Kidney epithelial cell (primary cell): ENCODE results near the gene GPR17. TPM values are rescaled to one million over a fixed set of nuclear protein-coding genes. Genes with fewer than 3 reads are reported as not detected.

Experiments
- DNase-seq: peaks from one replicate; pipeline ENCODE4 v3.0.0-alpha.2; 2010; ENCODE audit warnings: low read depth
- H3K27me3 ChIP-seq: 2 replicates; pipeline ENCODE4 v1.6.0; 2011; ENCODE audit warnings: low read length; ENCODE audit not compliant: control insufficient read depth, insufficient read depth
- H3K36me3 ChIP-seq: 2 replicates; pipeline ENCODE4 v1.5.1; 2011; ENCODE audit warnings: low read length; ENCODE audit not compliant: control insufficient read depth, insufficient read depth
- H3K4me3 ChIP-seq: 2 replicates; pipeline ENCODE4 v1.5.1; 2011; ENCODE audit warnings: low read depth, mild to moderate bottlenecking, control low read depth, low read length
- CTCF ChIP-seq: IDR thresholded peaks from 2 replicates; pipeline ENCODE4 v1.5.1; 2011; ENCODE audit warnings: mild to moderate bottlenecking, moderate library complexity, low read length, control low read depth, inconsistent platforms; ENCODE audit not compliant: insufficient read depth, poor library complexity, severe bottlenecking
- total RNA-seq: library from RNA; depleted of rRNA; stranded (reverse); fragments of >200 nt; gene quantifications from 2 replicates; pipeline ENCODE4 v1.2.3, GENCODE V29; 2015

GPR17 gene
- total RNA-seq, 1 donor from 2014 or later, result not detected

DNA sequence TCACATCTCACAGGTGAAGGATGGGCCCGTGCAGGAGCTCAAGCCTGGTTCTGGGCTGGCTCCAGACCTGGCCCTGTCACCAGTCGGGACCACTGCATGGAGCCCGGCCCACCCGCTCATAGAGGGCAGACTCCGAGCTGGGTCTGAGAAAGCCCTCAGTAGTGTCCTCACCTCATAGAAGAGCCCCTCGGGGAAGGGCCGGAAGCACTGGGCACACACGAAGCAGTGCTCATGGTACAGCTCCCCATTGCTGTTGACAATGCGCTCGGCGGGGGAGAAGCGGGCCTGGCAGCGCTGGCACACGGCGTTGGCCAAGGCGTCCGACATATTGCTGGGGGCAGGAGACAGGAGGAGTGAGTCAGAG, 11.3 kb downstream of the GPR17 start:
- TF ChIP-seq CTCF, result no peak
- Histone ChIP-seq H3K36me3 (no peaks in the 10 kb centered on the region), H3K4me3 (no peak overlapping the region), H3K27me3 (no peaks in the 10 kb centered on the region)
- DNase-seq, result no peak

DNA sequence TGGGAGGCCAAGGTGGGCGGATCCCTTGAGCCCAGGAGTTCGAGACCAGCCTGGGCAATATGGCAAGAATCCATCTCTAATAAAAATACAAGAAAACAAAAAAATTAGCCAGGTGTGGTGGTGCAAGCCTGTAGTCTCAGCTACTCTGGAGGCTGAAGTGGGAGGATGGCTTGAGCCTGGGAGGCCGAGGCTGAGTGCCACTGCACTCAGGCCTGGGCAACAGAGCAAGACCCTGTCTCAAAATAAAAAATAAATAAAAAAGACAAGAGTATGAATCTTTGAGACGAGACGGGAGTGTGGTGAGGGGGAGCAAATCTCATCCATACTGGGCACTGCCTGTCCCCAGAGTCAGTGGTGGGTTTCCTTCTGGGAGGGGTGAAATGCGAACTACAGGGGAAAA, 12.2 kb downstream of the GPR17 start:
- Histone ChIP-seq H3K27me3 (peaks cover 3% of the 10 kb centered on the region), H3K36me3 (no peaks in the 10 kb centered on the region), H3K4me3 (no peak overlapping the region)
- DNase-seq, result no peak
- TF ChIP-seq CTCF, result no peak

GRCh38 chr2:127658641-127659407, 12.9 kb downstream of the GPR17 start:
- H3K4me3 ChIP-seq, result no peak overlapping the region
- H3K27me3 ChIP-seq, result peaks cover 10% of the 10 kb centered on the region
- DNase-seq, result no peak
- no peak for TF ChIP-seq CTCF
- H3K36me3 ChIP-seq, result no peaks in the 10 kb centered on the region

DNA sequence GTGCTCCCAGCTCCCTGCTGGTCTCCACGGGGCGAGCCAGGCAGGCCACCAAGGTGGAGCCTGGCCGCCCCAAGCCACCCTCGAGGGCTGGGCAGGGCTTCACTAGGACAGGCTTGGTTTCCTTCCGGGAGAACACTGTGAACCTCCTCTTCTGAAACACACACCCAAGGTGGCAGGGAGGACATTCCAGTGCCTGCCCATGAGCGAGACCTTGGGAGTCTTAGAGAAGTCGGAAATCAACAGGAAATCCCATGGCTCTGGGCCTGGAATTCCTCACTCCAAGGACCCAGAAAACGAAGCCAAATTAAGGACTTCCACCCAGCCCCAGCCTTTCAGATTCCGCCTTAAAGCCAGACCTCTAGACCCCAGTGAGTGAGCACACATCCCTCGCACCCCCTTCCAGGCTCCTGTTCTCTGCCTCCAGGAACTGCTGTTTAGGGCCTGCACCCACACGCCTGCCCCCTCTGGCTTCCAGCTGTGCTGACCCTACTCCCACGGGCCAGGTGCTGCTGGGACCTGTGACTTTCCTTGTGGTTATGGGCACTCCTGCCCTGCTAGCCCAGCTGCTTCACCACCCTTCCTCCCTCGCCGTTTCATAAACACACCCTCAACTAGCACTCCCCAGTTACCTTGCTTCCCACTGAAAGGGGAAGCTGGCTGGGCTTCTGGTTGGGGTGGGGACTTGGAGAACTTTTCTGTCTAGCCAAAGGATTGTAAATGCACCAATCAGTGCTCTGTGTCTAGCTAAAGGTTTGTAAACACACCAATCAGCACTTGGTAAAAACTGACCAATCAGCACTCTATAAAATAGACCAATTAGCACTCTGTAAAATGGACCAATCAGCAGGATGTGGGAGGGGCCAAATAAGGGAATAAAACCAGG, 13.7 kb downstream of the GPR17 start:
- DNase-seq, result no peak
- TF ChIP-seq CTCF, result no peak
- Histone ChIP-seq H3K36me3 (no peaks in the 10 kb centered on the region), H3K27me3 (peaks cover 18% of the 10 kb centered on the region), H3K4me3 (no peak overlapping the region)

DNA sequence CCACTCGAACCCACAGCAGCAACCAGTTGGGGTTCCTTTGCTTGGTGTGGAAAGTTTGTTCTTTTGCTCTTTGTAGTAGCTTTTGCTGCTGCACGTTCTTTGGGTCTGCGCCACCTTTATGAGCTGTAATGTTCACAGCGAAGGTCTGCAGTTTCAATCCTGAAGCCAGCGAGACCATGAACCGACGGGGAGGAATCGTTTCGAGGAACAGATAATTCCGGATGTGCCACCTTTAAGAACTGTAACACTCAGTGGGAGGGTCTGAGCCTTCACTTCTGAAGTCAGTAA, 14.3 kb downstream of the GPR17 start:
- H3K27me3 ChIP-seq, result peaks cover 24% of the 10 kb centered on the region
- no peaks in the 10 kb centered on the region for H3K36me3 ChIP-seq
- DNase-seq, result no peak
- no peak overlapping the region for H3K4me3 ChIP-seq
- no peak for TF ChIP-seq CTCF

DNA sequence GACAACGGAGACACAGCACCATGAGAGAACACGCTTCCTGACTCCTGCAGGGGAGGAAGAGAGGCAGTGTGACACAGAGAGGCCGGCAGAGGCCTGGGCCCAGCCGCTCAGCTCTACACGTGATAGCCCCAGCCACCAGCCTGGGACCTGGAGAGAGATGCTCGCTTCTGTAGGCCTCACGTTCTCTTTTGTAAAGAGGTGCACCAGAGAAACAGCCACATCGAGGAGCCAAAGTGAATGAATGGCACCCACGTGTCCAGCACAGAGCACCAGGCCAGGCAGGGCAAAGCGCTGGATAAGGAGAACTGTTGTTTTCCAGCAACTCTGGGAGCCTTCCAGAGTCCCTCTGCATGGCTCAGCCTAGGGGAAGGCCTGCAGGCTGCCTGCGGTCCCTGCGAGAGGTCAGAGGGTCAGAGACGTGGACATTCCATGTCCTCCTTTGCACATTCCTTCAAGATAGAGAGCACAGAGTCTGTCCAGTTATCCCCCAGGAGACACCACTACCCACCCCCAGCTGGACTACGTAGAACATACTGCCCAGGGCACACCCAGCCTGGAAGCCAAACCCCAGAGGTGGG, 15.2 kb downstream of the GPR17 start:
- no peak for DNase-seq
- H3K27me3 ChIP-seq, result peaks cover 24% of the 10 kb centered on the region
- no peak overlapping the region for H3K4me3 ChIP-seq
- no peak for TF ChIP-seq CTCF
- no peaks in the 10 kb centered on the region for H3K36me3 ChIP-seq
